Activated naive CD8-positive, alpha-beta T cell treated with anti-CD3 and anti-CD28 coated beads for 36 hours (primary cell): ENCODE measurements around the gene CPNE6. TPM values are rescaled to one million over a fixed set of nuclear protein-coding genes. Genes with fewer than 3 reads are reported as not detected.

Experiments used
- DNase-seq: peaks from one replicate; pipeline ENCODE4 v3.0.0; 2021
- H3K27ac Mint-ChIP-seq: one replicate; pipeline ENCODE4 v1.8.0; 2022; ENCODE audit warnings: mild to moderate bottlenecking, moderate library complexity, mixed read lengths
- H3K27me3 Mint-ChIP-seq: one replicate; pipeline ENCODE4 v1.8.0; 2022; ENCODE audit warnings: mild to moderate bottlenecking, mixed read lengths
- H3K36me3 Mint-ChIP-seq: one replicate; pipeline ENCODE4 v1.8.0; 2021; ENCODE audit warnings: mild to moderate bottlenecking, mixed read lengths
- H3K4me1 Mint-ChIP-seq: one replicate; pipeline ENCODE4 v1.8.0; 2021; ENCODE audit warnings: mixed read lengths
- H3K4me3 Mint-ChIP-seq: one replicate; pipeline ENCODE4 v1.8.0; 2022; ENCODE audit warnings: mild to moderate bottlenecking, moderate library complexity, mixed read lengths
- H3K9me3 Mint-ChIP-seq: one replicate; pipeline ENCODE4 v1.8.0; 2022; ENCODE audit warnings: mixed read lengths
- total RNA-seq, 2 experiments: library from RNA; stranded (reverse); gene quantifications; one replicate each; pipeline ENCODE4 v1.2.3, GENCODE V29; 2021

CPNE6 gene
- total RNA-seq, 2 experiments from 2014 or later, result not detected

- Mint-ChIP-seq H3K4me3 (peak within 1 kb of the TSS; percentile 95), H3K9me3 (no peaks in the 10 kb centered on the region), H3K27ac (peak within 1 kb of the TSS; percentile 99), H3K27me3 (no peaks in the 10 kb centered on the region), H3K36me3 (peaks cover 17% of the 10 kb centered on the region), H3K4me1 (peaks cover 22% of the 10 kb centered on the region)
- peak; percentile 99 for DNase-seq
Measured at GRCh38 chr14:24114532-24115421, 43.4 kb downstream of the CPNE6 start, which contains the start of the genes DCAF11 and NRL. DCAF11 (plus strand) TSS chr14:24114777; CDS start chr14:24115595, 818 bp downstream. NRL (minus strand) TSS chr14:24114949; CDS start chr14:24082848, 32,101 bp downstream.

- Mint-ChIP-seq H3K27ac (peak overlapping the region; percentile 99), H3K27me3 (no peaks in the 10 kb centered on the region)
Measured at GRCh38 chr14:24115422-24116127, 44.2 kb downstream of the CPNE6 start.

GRCh38 chr14:24116128-24116814 is 44.9 kb downstream of the CPNE6 start:
- no peaks in the 10 kb centered on the region for H3K27me3 Mint-ChIP-seq
- H3K27ac Mint-ChIP-seq, result peak overlapping the region; percentile 99
- H3K4me3 Mint-ChIP-seq, result peak overlapping the region; percentile 95
- peaks cover 20% of the 10 kb centered on the region for H3K4me1 Mint-ChIP-seq
- H3K9me3 Mint-ChIP-seq, result no peaks in the 10 kb centered on the region
- DNase-seq, result no peak
- H3K36me3 Mint-ChIP-seq, result peaks cover 17% of the 10 kb centered on the region

More at GRCh38 chr14:24115422-24116127, 44.2 kb downstream of the CPNE6 start:
- Mint-ChIP-seq H3K36me3 (peaks cover 17% of the 10 kb centered on the region), H3K4me1 (peaks cover 21% of the 10 kb centered on the region), H3K4me3 (peak overlapping the region; percentile 95), H3K9me3 (no peaks in the 10 kb centered on the region)
- no peak for DNase-seq

GRCh38 chr14:24117179-24117578 is 45.8 kb downstream of the CPNE6 start:
- H3K27me3 Mint-ChIP-seq, result no peaks in the 10 kb centered on the region
- peaks cover 16% of the 10 kb centered on the region for H3K36me3 Mint-ChIP-seq
- no peaks in the 10 kb centered on the region for H3K9me3 Mint-ChIP-seq
- DNase-seq, result no peak
- H3K27ac Mint-ChIP-seq, result no peak overlapping the region
- H3K4me3 Mint-ChIP-seq, result no peak overlapping the region
- H3K4me1 Mint-ChIP-seq, result peaks cover 20% of the 10 kb centered on the region

- no peak overlapping the region for H3K27ac Mint-ChIP-seq
- H3K27me3 Mint-ChIP-seq, result no peaks in the 10 kb centered on the region
- peaks cover 20% of the 10 kb centered on the region for H3K4me1 Mint-ChIP-seq
- H3K4me3 Mint-ChIP-seq, result no peak overlapping the region
- no peaks in the 10 kb centered on the region for H3K9me3 Mint-ChIP-seq
- H3K36me3 Mint-ChIP-seq, result peaks cover 14% of the 10 kb centered on the region
- DNase-seq, result no peak
Measured at GRCh38 chr14:24119691-24120090, 48.3 kb downstream of the CPNE6 start.

- Mint-ChIP-seq H3K4me3 (no peak overlapping the region), H3K36me3 (peaks cover 9% of the 10 kb centered on the region), H3K27ac (no peak overlapping the region), H3K4me1 (peaks cover 13% of the 10 kb centered on the region), H3K9me3 (no peaks in the 10 kb centered on the region), H3K27me3 (no peaks in the 10 kb centered on the region)
- DNase-seq, result no peak
Measured at GRCh38 chr14:24121210-24121609, 49.8 kb downstream of the CPNE6 start.

- Mint-ChIP-seq H3K4me3 (no peak overlapping the region), H3K27ac (no peak overlapping the region), H3K4me1 (peaks cover 7% of the 10 kb centered on the region), H3K36me3 (peaks cover 6% of the 10 kb centered on the region), H3K27me3 (no peaks in the 10 kb centered on the region), H3K9me3 (no peaks in the 10 kb centered on the region)
- DNase-seq, result no peak
Measured at GRCh38 chr14:24122416-24122815, 51.1 kb downstream of the CPNE6 start.

GRCh38 chr14:24122898-24123297 is 51.5 kb downstream of the CPNE6 start:
- no peak for DNase-seq
- Mint-ChIP-seq H3K27ac (no peak overlapping the region), H3K27me3 (no peaks in the 10 kb centered on the region), H3K9me3 (no peaks in the 10 kb centered on the region), H3K4me1 (peaks cover 3% of the 10 kb centered on the region), H3K36me3 (peaks cover 5% of the 10 kb centered on the region), H3K4me3 (no peak overlapping the region)

- Mint-ChIP-seq H3K27ac (peak overlapping the region; percentile 19), H3K4me3 (no peak overlapping the region), H3K36me3 (peaks cover 2% of the 10 kb centered on the region), H3K4me1 (peaks cover 7% of the 10 kb centered on the region), H3K27me3 (no peaks in the 10 kb centered on the region), H3K9me3 (no peaks in the 10 kb centered on the region)
- DNase-seq, result no peak
Measured at GRCh38 chr14:24123424-24124417, 52.4 kb downstream of the CPNE6 start.

GRCh38 chr14:24126939-24127338 is 55.6 kb downstream of the CPNE6 start:
- Mint-ChIP-seq H3K27ac (no peak overlapping the region), H3K36me3 (peaks cover 2% of the 10 kb centered on the region), H3K4me1 (peaks cover 6% of the 10 kb centered on the region), H3K4me3 (no peak overlapping the region), H3K27me3 (no peaks in the 10 kb centered on the region), H3K9me3 (no peaks in the 10 kb centered on the region)
- DNase-seq, result no peak

- no peak for DNase-seq
- Mint-ChIP-seq H3K27me3 (no peaks in the 10 kb centered on the region), H3K27ac (no peak overlapping the region), H3K4me1 (peaks cover 14% of the 10 kb centered on the region), H3K9me3 (no peaks in the 10 kb centered on the region), H3K36me3 (peaks cover 2% of the 10 kb centered on the region), H3K4me3 (no peak overlapping the region)
Measured at GRCh38 chr14:24127673-24128072, 56.3 kb downstream of the CPNE6 start.
